Measurements from ENCODE around the gene FTO.

DNA sequence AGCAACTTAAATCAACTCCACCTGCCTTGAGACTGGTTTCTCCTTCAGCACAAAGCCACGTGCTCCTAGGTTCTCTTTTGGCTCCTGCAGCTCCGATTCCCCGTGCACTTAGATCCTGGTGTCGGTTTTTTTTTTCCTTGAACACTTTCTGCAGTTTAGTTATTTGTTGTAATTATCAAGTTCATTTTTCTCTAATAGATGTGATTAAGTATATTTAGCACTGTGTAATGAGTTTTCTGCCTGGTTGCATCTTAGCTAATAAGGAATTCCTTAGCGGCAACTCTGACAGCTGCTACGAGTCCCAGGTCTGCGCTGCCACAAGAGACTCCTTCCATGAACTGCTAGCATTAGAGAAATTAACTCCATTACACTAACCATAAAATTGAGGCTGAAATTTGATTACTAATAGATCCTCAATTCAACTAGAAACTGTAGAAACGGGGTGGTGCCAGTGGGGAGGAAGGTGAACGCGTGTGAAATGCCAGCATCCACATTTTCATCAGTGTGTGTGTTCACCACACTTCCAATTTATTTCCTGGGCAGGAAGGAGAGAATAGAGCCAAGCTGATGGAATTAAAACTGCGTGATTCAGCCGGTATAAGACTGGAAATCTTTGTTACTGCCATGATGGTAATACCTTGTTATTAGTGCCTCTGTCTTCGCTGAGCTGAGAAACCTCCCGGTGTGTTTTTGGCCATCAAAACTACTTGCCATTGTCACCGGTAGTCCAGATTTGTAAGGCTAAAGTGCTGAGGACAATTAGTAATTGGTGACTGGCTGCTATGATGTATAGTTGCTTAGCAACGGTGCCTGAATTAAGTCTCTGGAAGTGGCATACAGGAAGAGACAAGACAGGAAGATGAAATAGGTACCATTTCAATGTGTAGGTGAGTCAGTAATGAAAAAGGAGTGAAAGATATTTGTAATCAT is 350.2 kb downstream of the FTO start:
- TF ChIP-seq EZH2 (conservative IDR thresholded peaks at IDR 0.05; ENCODE audit: low read depth, low read length) (no peak), RBM39 (IDR thresholded peaks at IDR 0.05; ENCODE audit: low read depth, low read length, poor library complexity, severe bottlenecking) (no peak), RFX1 (IDR thresholded peaks at IDR 0.05) (no peak), BRCA1 (CRISPR knock-in tag; IDR thresholded peaks at IDR 0.05) (no peak), ZBTB43 (CRISPR knock-in tag; conservative IDR thresholded peaks at IDR 0.05) (no peak), AKAP8 (CRISPR knock-in tag; IDR thresholded peaks at IDR 0.05) (no peak), PTBP1 (IDR thresholded peaks at IDR 0.05; ENCODE audit: low read depth, low read length, poor library complexity, severe bottlenecking) (no peak), FOXM1 (CRISPR knock-in tag; IDR thresholded peaks at IDR 0.05) (no peak), ZNF552 (CRISPR knock-in tag; IDR thresholded peaks at IDR 0.05; ENCODE audit: borderline replicate concordance) (no peak), MAZ (IDR thresholded peaks at IDR 0.05; ENCODE audit: borderline replicate concordance, low read depth, low read length) (no peak), MAZ (CRISPR knock-in tag; IDR thresholded peaks at IDR 0.05; ENCODE audit: low read depth) (no peak)
- TF ChIP-seq, protein P1, sequence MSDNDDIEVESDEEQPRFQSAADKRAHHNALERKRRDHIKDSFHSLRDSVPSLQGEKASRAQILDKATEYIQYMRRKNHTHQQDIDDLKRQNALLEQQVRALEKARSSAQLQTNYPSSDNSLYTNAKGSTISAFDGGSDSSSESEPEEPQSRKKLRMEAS (IDR thresholded peaks at IDR 0.05), result no peak
- TF ChIP-seq, protein P2, sequence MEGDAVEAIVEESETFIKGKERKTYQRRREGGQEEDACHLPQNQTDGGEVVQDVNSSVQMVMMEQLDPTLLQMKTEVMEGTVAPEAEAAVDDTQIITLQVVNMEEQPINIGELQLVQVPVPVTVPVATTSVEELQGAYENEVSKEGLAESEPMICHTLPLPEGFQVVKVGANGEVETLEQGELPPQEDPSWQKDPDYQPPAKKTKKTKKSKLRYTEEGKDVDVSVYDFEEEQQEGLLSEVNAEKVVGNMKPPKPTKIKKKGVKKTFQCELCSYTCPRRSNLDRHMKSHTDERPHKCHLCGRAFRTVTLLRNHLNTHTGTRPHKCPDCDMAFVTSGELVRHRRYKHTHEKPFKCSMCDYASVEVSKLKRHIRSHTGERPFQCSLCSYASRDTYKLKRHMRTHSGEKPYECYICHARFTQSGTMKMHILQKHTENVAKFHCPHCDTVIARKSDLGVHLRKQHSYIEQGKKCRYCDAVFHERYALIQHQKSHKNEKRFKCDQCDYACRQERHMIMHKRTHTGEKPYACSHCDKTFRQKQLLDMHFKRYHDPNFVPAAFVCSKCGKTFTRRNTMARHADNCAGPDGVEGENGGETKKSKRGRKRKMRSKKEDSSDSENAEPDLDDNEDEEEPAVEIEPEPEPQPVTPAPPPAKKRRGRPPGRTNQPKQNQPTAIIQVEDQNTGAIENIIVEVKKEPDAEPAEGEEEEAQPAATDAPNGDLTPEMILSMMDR (CRISPR knock-in tag; IDR thresholded peaks at IDR 0.05), result no peak
